ENCODE measurements around the gene CAVIN4.

The CAVIN4 gene

DNA sequence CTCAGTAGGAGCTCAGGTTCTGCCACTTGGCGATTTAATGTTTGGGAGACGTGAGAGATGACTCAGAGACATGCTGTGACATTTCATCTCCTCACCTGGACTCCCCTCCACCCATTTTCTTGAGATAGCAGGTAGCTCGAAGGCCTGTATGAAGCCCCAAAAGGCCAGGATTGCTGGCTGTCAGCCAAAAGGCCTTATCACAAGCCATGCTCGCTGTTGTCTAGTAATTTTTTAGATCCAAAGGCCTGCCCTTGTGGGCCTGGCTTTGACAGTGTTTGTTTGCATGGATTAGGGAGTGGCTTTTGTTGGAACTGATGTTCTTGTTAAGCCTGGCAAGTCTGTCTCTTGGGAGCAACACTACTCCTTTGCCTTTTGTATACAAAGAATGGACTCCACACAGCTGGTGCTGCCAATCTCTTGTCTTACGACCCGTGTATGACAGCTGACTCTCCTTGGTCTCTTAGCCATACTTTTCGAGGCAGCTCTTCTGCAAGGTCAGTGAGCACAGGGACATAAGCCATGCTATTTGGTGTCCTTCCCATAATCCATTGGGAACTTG, 22.7 kb downstream of the CAVIN4 start:
- no peak overlapping the region for H3K4me3 ChIP-seq (ENCODE audit: low read length)
- no peak for TF ChIP-seq ZNF274 (IDR thresholded peaks at IDR 0.05; ENCODE audit: low read depth, low read length)

GRCh38 chr9:100601216-100601615, 23.3 kb downstream of the CAVIN4 start:
- TF ChIP-seq ZNF274 (IDR thresholded peaks at IDR 0.05; ENCODE audit: low read depth, low read length), result no peak
- no peak overlapping the region for H3K4me3 ChIP-seq (ENCODE audit: low read length)

- no peak overlapping the region for H3K4me3 ChIP-seq (ENCODE audit: low read length)
- TF ChIP-seq ZNF274 (IDR thresholded peaks at IDR 0.05; ENCODE audit: low read depth, low read length), result no peak
Observed at GRCh38 chr9:100602342-100602801, 24.5 kb downstream of the CAVIN4 start.

DNA sequence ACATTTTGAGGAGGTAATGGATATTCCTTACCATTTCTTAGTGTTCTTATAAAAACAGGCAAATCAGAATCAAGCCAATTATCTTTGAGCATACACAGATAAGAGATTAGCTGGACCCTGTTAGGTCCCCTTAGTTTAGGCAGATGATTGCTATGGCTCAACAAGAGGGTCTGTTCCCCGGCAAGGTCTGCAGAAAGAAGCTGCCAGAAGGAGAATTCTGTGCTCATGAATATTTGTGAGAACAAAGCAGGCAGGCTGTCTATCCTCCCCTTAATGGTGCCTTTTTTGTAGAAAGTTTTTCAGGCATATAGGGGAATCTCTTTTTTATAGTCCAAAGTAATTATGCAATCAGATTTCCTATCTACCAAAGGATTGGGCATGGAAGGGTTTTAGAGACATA, 27.5 kb downstream of the CAVIN4 start:
- no peak for TF ChIP-seq ZNF274 (IDR thresholded peaks at IDR 0.05; ENCODE audit: low read depth, low read length)
- no peak overlapping the region for H3K4me3 ChIP-seq (ENCODE audit: low read length)

DNA sequence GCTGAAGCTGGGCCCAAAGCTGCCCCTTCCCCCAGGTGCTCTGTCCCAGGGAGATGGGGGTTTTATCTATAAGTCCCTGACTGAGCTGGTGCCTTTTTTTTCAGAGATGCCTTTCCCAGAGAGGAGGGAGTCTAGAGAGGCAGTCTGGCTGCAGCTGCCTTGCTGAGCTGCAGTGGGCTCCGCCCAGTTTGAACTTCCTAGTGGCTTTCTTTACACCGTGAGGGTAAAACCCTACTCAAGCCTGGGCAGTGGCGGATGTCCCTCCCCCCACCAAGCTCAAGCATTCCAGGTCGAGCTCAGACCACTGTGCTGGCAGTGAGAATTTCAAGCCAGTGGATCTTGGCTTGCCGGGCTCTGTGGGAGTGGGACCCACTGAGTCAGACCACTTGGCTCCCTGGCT, 41.3 kb downstream of the CAVIN4 start:
- TF ChIP-seq ZNF274 (IDR thresholded peaks at IDR 0.05; ENCODE audit: low read depth, low read length), result no peak

GRCh38 chr9:100619665-100620064, 41.8 kb downstream of the CAVIN4 start:
- no peak for TF ChIP-seq ZNF274 (IDR thresholded peaks at IDR 0.05; ENCODE audit: low read depth, low read length)
- no peak overlapping the region for H3K4me3 ChIP-seq (ENCODE audit: low read length)

More for the DNA sequence above, 41.3 kb downstream of the CAVIN4 start:
- no peak overlapping the region for H3K4me3 ChIP-seq (ENCODE audit: low read length)

- no peak for TF ChIP-seq ZNF274 (IDR thresholded peaks at IDR 0.05; ENCODE audit: low read depth, low read length)
- H3K4me3 ChIP-seq (ENCODE audit: low read length), result no peak overlapping the region
Observed at GRCh38 chr9:100623969-100624368, 46.1 kb downstream of the CAVIN4 start.

DNA sequence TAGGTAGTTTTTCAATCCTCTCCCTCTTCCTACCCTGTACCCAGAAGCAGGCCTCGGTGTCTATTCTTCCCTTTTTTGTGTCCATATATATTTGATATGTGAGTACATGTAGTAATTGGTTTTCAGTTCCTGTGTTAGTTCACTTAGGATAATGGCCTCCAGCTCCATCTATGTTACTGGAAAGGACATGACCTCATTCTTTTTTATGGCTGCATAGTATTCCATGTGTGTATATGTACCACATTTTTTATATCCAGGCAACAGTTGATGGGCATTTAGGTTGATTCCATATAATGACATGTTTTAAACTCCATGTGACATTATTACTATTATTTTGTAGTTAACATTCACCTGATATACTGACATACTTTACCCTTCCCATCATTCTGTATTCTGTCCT, 49.1 kb downstream of the CAVIN4 start:
- no peak for TF ChIP-seq ZNF274 (IDR thresholded peaks at IDR 0.05; ENCODE audit: low read depth, low read length)
- no peak overlapping the region for H3K4me3 ChIP-seq (ENCODE audit: low read length)

DNA sequence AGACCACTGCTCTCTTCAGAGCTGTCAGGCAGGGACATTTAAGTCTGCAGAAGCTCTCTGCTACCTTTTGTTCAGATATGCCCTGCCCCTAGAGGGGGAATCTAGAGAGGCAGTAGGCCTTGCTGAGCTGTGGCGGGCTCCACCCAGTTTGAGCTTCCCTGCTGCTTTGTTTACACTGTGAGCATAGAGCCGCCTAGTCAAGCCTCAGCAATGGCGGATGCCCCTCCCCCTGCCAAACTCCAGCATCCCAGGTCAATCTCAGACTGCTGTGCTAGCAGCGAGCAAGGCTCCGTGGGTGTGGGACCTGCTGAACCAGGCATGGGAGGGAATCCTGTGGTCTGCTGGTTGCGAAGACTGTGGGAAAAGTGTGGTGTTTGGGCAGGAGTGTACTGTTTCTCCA, 59.9 kb downstream of the CAVIN4 start:
- no peak for TF ChIP-seq ZNF274 (IDR thresholded peaks at IDR 0.05; ENCODE audit: low read depth, low read length)
- H3K4me3 ChIP-seq (ENCODE audit: low read length), result no peak overlapping the region
